22Rv1 (cell line): ENCODE results near the gene ASCL1.

Experiments
- ZFX ChIP-seq: fragments of 450-650 bp; IDR thresholded peaks from 2 replicates; pipeline ENCODE4 v1.6.1; 2017; ENCODE audit warnings: antibody characterized with exemption, borderline replicate concordance
- TF ChIP-seq, protein P1 (sequence below): fragments of 450-650 bp; IDR thresholded peaks from 2 replicates; pipeline ENCODE4 v1.5.1; 2017; ENCODE audit warnings: mild to moderate bottlenecking

DNA sequence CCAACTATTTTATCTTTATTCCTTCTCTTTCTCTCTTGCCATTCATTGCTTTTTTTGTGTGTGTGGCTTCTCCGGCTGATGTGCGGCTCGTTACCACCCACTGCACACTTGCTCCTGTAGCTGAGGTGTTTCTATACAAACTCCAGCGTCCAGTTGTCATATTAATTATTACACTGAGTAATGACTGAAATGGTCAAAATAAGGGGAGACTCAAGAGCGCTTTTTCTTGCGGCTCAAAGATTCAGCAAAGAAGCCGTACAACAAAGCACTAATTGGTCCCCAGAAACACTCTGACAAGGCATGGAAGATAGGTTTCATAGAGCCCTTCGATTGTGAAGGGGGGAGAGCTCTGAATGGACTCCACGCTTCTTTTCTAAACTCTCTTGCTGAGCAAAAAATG, 5.6 kb upstream of the ASCL1 start:
- TF ChIP-seq, protein P1, sequence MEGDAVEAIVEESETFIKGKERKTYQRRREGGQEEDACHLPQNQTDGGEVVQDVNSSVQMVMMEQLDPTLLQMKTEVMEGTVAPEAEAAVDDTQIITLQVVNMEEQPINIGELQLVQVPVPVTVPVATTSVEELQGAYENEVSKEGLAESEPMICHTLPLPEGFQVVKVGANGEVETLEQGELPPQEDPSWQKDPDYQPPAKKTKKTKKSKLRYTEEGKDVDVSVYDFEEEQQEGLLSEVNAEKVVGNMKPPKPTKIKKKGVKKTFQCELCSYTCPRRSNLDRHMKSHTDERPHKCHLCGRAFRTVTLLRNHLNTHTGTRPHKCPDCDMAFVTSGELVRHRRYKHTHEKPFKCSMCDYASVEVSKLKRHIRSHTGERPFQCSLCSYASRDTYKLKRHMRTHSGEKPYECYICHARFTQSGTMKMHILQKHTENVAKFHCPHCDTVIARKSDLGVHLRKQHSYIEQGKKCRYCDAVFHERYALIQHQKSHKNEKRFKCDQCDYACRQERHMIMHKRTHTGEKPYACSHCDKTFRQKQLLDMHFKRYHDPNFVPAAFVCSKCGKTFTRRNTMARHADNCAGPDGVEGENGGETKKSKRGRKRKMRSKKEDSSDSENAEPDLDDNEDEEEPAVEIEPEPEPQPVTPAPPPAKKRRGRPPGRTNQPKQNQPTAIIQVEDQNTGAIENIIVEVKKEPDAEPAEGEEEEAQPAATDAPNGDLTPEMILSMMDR: no peak
- TF ChIP-seq ZFX: no peak
